Measurements from ENCODE around the gene NFIC.

NFIC gene

GRCh38 chr19:3455393-3455955 is 89.1 kb downstream of the NFIC start:
- DNase-seq, result no peak

GRCh38 chr19:3455960-3456601 is 89.7 kb downstream of the NFIC start:
- DNase-seq, result no peak

GRCh38 chr19:3456925-3457527 is 90.6 kb downstream of the NFIC start:
- DNase-seq, result no peak

GRCh38 chr19:3457528-3458228 is 91.3 kb downstream of the NFIC start:
- no peak for DNase-seq

- no peak for DNase-seq
These were observed 92.1 kb downstream of the NFIC start for GRCh38 chr19:3458229-3459088.

GRCh38 chr19:3459089-3459881 is 92.9 kb downstream of the NFIC start:
- DNase-seq, result no peak

GRCh38 chr19:3459965-3460582 is 93.7 kb downstream of the NFIC start:
- no peak for DNase-seq

GRCh38 chr19:3462991-3463713 is 96.8 kb downstream of the NFIC start:
- no peak for DNase-seq

- DNase-seq, result no peak
These were observed 97.6 kb downstream of the NFIC start for GRCh38 chr19:3463714-3464586.

- no peak for DNase-seq
These were observed 98.3 kb downstream of the NFIC start for GRCh38 chr19:3464587-3465235.

- DNase-seq, result no peak
These were observed 99.2 kb downstream of the NFIC start for GRCh38 chr19:3465552-3465951.

GRCh38 chr19:3466635-3467034 is 100.3 kb downstream of the NFIC start:
- no peak for DNase-seq

- no peak for DNase-seq
These were observed 101.2 kb downstream of the NFIC start for GRCh38 chr19:3467437-3468198.

- no peak for DNase-seq
These were observed 101.8 kb downstream of the NFIC start for GRCh38 chr19:3468211-3468610.

- DNase-seq, result no peak
These were observed 103.5 kb downstream of the NFIC start for GRCh38 chr19:3469638-3470499.

GRCh38 chr19:3470500-3471128 is 104.2 kb downstream of the NFIC start:
- no peak for DNase-seq

Data from NCI-H1417 treated with DMSO at 0.1 percent for 48 hours (cell line).